NT2/D1 (cell line): Measurements from ENCODE around the gene MYG1.

Experiments used
- SUZ12 ChIP-seq: IDR thresholded peaks from 2 replicates; pipeline ENCODE4 v1.6.1; 2011; ENCODE audit not compliant: insufficient read length, insufficient read depth; ENCODE audit errors: extremely low read depth
- YY1 ChIP-seq: IDR thresholded peaks from 2 replicates; pipeline ENCODE4 v1.6.1; 2011; ENCODE audit not compliant: insufficient read length, insufficient read depth
- ZNF274 ChIP-seq: IDR thresholded peaks from 2 replicates; pipeline ENCODE4 v1.6.1; 2011; ENCODE audit warnings: mild to moderate bottlenecking, low read depth, low read length

DNA sequence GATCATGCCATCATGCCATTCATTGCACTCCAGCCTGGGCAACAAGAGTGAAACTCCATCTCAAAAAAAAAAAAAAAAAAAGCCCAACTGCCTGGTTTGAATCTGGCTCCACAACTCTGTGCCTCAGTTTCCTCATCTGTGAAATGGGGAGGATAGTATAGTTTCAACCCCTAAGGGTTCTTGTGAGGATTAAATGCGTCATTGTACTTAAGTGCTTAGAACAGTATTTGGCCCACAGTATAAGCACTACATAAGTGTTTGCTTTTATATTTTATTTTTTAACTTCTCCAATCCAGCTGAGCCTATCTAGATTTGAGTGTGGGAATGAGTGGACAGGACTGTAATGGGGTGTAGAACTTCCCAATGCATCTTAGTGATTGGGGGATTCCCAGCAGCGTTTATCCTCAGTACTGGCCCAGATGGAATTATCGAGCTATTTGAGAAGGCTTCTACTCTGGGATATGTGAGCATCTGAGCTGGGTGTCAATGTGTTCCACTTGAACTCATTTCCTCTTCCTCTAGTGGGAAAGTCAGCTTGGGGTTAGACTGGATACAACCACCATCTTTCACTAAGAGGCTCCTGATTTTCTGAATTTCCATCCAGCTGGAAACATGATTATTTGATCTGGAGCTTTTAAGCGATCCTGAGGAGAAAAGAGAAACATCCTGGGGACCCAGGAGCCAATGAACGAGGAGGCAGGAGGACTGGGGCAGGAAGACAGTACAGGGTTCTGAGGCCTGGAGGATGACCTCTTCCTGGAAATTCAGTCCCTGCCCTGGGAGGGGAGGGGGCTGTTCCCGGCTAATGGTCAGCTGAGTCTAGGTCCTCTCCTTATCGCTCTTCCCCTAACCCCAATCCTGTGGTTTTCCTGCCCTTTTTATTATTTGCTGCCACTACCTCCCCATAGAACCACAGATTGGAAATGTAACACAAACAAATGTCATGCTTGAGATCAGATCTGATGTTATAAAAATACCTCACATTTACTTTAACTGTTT is 40.7 kb upstream of the MYG1 start:
- TF ChIP-seq YY1 (no peak), SUZ12 (no peak), ZNF274 (no peak)
